NB4 (cell line): ENCODE measurements around the gene P2RX7.

Experiments used
- DNase-seq: peaks from one replicate; pipeline ENCODE4 v3.0.0; 2010; ENCODE audit warnings: low read depth
- H3K4me3 ChIP-seq: one replicate; pipeline ENCODE4 v1.5.1; 2011; ENCODE audit warnings: mild to moderate bottlenecking, low read depth, low read length, moderate library complexity
- CTCF ChIP-seq: IDR thresholded peaks from one replicate; pipeline ENCODE4 v1.5.1; 2012; ENCODE audit warnings: low read depth, low read length
- MAX ChIP-seq: IDR thresholded peaks from 2 replicates; pipeline ENCODE4 v1.6.1; 2011; ENCODE audit warnings: low read depth, low read length
- MYC ChIP-seq: IDR thresholded peaks from 2 replicates; pipeline ENCODE4 v1.6.1; 2011; ENCODE audit warnings: low read depth, low read length
- POLR2A ChIP-seq: IDR thresholded peaks from 2 replicates; pipeline ENCODE4 v1.6.1; 2011; ENCODE audit warnings: mild to moderate bottlenecking; ENCODE audit not compliant: insufficient read length; ENCODE audit errors: extremely low read depth

The P2RX7 gene

GRCh38 chr12:121172145-121172544 is 39.5 kb downstream of the P2RX7 start:
- TF ChIP-seq CTCF (no peak), MYC (no peak), POLR2A (no peak), MAX (no peak)
- H3K4me3 ChIP-seq, result no peak overlapping the region
- DNase-seq, result no peak

DNA sequence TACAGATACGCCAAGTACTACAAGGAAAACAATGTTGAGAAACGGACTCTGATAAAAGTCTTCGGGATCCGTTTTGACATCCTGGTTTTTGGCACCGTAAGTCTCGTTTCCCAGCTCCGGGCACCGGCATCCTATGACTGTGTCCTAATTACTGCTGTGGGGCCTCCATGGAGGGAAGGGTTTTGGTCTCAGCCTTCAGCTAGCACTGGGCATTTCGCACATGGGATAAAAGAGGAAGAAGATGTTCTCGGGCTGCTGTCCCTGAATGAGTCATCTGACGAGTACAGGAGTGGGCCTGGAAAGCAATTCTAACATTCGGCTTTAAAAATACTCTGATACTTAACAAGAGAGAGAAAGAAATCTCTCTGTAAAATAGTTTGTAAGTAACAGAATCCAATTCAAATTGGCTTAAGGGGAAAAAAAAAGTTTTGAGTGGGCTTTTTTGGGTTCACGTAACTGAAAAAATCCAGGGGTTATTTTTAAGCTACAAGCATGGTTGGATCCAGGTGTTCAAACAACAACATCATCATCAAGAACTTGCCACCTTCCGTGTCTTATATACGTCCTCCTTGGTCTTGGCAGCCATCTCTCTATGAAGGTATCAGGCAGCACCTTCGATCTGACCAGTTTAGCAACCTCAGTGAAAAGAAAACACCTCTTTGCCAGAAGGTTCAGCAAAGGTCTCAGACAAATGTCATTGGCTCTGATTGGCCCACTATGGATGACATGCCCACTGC is 42.9 kb downstream of the P2RX7 start:
- peak; percentile 92 for DNase-seq
- TF ChIP-seq MYC, result peak; percentile 85
- peak; percentile 83 for TF ChIP-seq MAX
- TF ChIP-seq CTCF, result no peak
- TF ChIP-seq POLR2A, result no peak
- H3K4me3 ChIP-seq, result no peak overlapping the region

- no peak overlapping the region for H3K4me3 ChIP-seq
- no peak for TF ChIP-seq POLR2A
- no peak for TF ChIP-seq MYC
- TF ChIP-seq MAX, result no peak
- no peak for TF ChIP-seq CTCF
- DNase-seq, result peak; percentile 28
Observed at GRCh38 chr12:121176826-121177529, 44.3 kb downstream of the P2RX7 start.

GRCh38 chr12:121181181-121181580 is 48.5 kb downstream of the P2RX7 start:
- DNase-seq, result peak; percentile 41
- H3K4me3 ChIP-seq, result no peak overlapping the region
- TF ChIP-seq CTCF (no peak), POLR2A (no peak), MYC (no peak), MAX (no peak)

GRCh38 chr12:121182222-121182893 is 49.7 kb downstream of the P2RX7 start:
- no peak for TF ChIP-seq MYC
- TF ChIP-seq POLR2A, result no peak
- no peak for TF ChIP-seq CTCF
- TF ChIP-seq MAX, result no peak
- H3K4me3 ChIP-seq, result no peak overlapping the region
- no peak for DNase-seq
